Measurements from ENCODE around the gene CIAO2B.

- TF ChIP-seq CTCF (IDR thresholded peaks at IDR 0.05): no peak
- TF ChIP-seq POLR2A (IDR thresholded peaks at IDR 0.05): no peak
These were observed 23.1 kb downstream of the CIAO2B start for GRCh38 chr16:66911112-66911511.

Data from adrenal gland (tissue), 5 donors.